AML-193 (cell line): ENCODE data around the gene KEL.

ENCODE experiments used
- DNase-seq, 2 experiments: peaks; one replicate each; lab custom pipeline; 2025; lab: John Stamatoyannopoulos, UW

The KEL gene

GRCh38 chr7:142962991-142963390, 828 bp upstream of the KEL start:
- no peak for DNase-seq

- DNase-seq: no peak
Measured at GRCh38 chr7:142961595-142961972, 579 bp downstream of the KEL start.

GRCh38 chr7:142960955-142961512, 1.1 kb downstream of the KEL start:
- peak; percentile 1 to 5 for DNase-seq

- DNase-seq: no peak
Measured at GRCh38 chr7:142959202-142959601, 3.0 kb downstream of the KEL start.

- DNase-seq: no peak
Measured at GRCh38 chr7:142957723-142958122, 4.4 kb downstream of the KEL start.

GRCh38 chr7:142956951-142957623, 5.1 kb downstream of the KEL start:
- no peak for DNase-seq

- peak in 1 of 2 experiments; percentile 1 for DNase-seq
Measured at GRCh38 chr7:142954680-142955268, 7.4 kb downstream of the KEL start.

- DNase-seq: no peak
Measured at GRCh38 chr7:142950235-142950634, 11.9 kb downstream of the KEL start.

GRCh38 chr7:142948603-142949002, 13.6 kb downstream of the KEL start:
- DNase-seq: no peak

GRCh38 chr7:142945001-142945400, 17.2 kb downstream of the KEL start:
- DNase-seq: no peak

GRCh38 chr7:142943706-142944268, 18.4 kb downstream of the KEL start:
- no peak for DNase-seq

- no peak for DNase-seq
Measured at GRCh38 chr7:142942746-142943145, 19.4 kb downstream of the KEL start.

- no peak for DNase-seq
Measured at GRCh38 chr7:142941541-142941940, 20.6 kb downstream of the KEL start.

GRCh38 chr7:142940966-142941535, 21.1 kb downstream of the KEL start:
- no peak for DNase-seq

GRCh38 chr7:142939226-142939910, 22.8 kb downstream of the KEL start, which contains the start of gene LLCFC1:
Gene LLCFC1 (plus strand): TSS chr7:142939484. CDS start chr7:142939622, 138 bp downstream.
- peak; percentile 1 to 21 for DNase-seq

- DNase-seq: no peak
Measured at GRCh38 chr7:142938611-142939010, 23.6 kb downstream of the KEL start.

- no peak for DNase-seq
Measured at GRCh38 chr7:142935941-142936565, 26.1 kb downstream of the KEL start.

GRCh38 chr7:142934056-142934455, 28.1 kb downstream of the KEL start:
- DNase-seq: no peak

- no peak for DNase-seq
Measured at GRCh38 chr7:142933624-142934023, 28.5 kb downstream of the KEL start, which contains the start of gene TRPV5. Gene TRPV5 (minus strand): TSS chr7:142933746. CDS start chr7:142933459, 287 bp downstream.

GRCh38 chr7:142933092-142933475, 29.1 kb downstream of the KEL start:
- no peak for DNase-seq

- no peak for DNase-seq
Measured at GRCh38 chr7:142932386-142933091, 29.6 kb downstream of the KEL start.
